HG03175 (cell line): ENCODE data around the gene SMAD5.

Experiments
- ATAC-seq: cut with Tn5 transposase; IDR thresholded peaks from one replicate; pipeline ENCODE4 v1.9.1; 2021; ENCODE audit warnings: mild to moderate bottlenecking, moderate library complexity; ENCODE audit not compliant: unreplicated experiment

The SMAD5 gene

GRCh38 chr5:136114414-136115125 lies 18.1 kb upstream of the SMAD5 start:
- ATAC-seq, result no peak

DNA sequence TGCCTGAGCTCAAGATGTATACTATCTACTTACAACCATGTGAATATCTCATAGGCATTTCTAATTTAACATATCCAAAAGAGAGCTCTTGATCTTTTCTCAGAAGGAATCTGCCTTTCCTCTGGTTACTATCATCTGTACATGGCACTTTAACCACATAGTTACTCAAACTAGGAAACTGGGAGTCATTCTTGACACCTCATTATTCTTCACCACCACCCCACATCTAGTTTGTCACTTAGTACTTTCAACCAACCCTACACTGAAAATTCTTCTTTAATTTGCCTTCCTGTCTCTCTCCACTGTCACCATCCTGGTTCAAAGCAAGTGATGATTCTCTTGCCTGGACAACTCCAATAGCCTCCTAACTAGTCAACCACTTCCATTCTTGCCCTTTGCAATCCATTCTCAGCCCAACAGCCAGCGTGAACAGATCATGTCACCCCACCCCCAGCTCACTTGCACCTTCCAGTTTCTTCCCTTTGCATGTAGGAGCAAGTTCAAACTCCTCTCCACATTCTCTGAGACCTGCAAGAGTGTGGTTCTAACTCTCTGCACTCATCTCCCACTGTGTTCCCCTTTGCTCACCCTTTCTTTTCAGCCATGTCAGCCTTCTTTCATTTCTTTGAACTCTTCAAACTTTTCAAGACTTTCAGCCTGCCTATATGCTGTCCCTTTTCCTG lies 17.3 kb upstream of the SMAD5 start:
- ATAC-seq, result no peak

DNA sequence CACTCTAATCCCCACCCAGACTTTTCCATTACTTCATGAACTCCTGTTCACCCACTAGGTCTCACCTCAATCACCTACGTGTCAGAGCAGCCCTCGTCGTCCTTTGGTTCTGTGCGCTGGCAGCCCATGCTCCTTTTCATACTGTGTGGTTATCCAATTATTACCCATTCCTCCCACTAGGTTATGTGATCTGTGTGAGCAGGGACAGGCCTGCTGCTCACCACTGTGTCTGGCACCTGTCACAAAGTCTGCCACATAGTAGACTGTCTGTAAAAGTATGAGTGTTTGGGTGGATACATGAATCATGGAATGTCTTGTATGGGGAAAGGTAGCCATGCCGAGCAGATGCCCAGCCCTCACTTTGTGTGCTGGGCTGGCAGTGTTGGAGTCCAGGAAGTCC lies 12.1 kb upstream of the SMAD5 start:
- ATAC-seq, result no peak

GRCh38 chr5:136123236-136123768 lies 9.3 kb upstream of the SMAD5 start:
- no peak for ATAC-seq

DNA sequence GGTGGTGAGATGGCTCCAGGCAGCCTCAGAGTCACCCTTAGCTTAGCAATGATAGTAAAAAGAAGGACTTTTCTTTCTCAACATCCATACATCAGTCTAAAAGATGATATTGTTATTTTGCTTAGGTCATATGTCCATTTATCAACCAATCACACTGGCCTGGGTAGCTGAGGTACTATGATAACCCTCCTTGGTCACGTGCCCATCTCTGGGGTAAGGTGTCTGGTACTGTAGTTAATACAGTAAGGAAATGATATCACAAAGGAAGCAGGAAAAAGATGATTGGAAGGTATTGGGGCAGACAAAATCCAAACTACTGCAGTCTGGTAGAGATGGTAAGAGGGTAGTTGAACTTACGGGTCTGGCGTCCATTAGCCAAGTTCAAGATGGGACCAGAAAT lies 5.1 kb upstream of the SMAD5 start:
- ATAC-seq, result no peak

DNA sequence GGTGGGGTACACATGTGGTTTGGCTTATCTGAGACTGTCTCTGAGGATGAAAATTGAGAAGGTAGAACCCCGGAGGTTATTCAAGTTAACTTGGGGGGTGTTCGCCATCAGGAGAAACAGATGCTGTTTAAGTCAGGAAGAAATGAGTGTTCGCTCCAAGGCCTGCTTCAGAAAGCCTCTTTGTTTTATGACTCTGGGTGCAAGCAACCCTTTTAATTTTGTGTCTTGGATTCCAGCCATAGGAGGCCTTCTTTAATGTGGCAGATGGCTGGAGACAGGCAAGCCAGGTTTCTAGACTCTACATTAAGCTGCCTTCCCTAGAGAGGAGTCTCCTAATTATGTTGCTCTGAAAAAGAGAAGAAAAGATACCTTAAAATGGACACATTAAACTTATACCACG lies 4.2 kb upstream of the SMAD5 start:
- ATAC-seq, result no peak

GRCh38 chr5:136129445-136129844 lies 3.2 kb upstream of the SMAD5 start:
- no peak for ATAC-seq

GRCh38 chr5:136130581-136130980 lies 2.1 kb upstream of the SMAD5 start:
- no peak for ATAC-seq

- peak; percentile 5 for ATAC-seq
These were observed 558 bp upstream of the SMAD5 start for GRCh38 chr5:136132087-136132486.

GRCh38 chr5:136133222-136133921 lies 727 bp downstream of the SMAD5 start:
- peak; percentile 31 for ATAC-seq

- no peak for ATAC-seq
These were observed 1.3 kb downstream of the SMAD5 start for GRCh38 chr5:136133922-136134379.

DNA sequence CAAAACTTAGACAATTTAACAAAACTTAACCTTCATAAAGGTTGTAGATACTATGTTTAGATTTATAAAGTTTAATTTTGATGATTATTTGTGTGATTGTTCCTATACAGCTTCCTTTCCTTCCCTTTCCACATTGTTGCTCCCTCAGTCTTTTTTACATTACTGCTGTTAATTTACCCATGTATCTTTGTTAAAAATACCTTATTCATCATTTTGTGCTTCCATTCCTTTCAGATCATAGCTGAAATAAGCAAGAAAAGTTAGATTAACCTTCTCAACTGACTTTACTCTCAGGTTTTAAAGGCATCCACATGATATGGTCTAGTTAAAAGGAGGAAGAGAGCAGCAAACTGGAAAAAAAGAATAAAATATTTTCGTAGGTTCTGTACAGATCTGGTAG lies 2.0 kb downstream of the SMAD5 start:
- no peak for ATAC-seq

GRCh38 chr5:136135536-136135935 lies 2.9 kb downstream of the SMAD5 start:
- no peak for ATAC-seq

DNA sequence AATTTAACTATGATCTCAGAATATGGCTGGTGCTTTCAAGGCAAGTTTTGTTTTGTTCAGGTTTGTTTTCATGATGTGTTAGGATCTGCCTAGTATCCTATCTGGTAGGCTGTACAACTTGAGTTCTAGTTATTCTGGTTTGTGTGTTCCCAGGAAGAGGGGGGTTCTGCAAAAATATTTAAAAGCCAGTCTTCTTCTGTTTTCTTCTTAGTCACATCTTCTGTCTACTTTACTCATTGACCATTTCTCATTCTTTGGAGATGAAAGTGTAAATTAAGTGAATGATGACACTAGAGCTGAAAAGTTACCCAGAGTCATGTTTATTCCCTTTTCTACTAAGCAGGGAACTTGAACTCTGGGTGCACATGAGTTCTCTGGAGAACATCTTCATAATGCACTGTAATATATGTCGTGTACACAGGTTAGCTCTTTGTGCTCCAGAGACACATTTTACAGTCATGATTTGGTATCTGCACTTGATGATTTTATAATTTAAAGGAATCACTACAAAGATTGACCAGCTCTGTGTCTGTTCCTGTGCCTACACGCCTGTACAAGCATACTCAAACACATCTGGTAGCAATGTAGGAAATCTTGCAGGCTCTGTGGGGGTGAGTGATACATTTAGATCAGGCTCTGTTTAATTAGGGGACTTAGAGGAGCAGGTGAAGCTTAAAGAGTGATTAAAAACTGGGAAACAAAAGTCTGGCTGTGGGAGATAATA lies 5.0 kb downstream of the SMAD5 start:
- no peak for ATAC-seq

DNA sequence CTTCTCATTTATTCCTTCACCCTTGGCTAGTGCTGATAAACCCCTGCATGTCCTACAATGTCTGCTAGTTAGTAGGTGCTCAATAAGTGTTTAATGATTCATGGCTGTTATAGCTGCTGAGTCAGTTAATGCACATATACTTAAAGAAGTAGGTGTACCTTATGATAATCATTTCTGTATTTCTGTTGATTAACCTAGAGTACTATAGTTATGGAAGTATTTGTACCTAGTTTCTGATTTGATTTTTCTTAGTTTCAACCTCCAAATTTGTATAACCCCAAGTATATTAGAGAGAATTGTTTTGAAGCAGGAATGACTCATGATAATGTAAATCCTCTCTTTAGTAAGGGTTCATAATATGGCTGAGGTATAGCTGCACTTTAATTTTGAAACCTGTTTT lies 8.9 kb downstream of the SMAD5 start:
- peak; percentile 90 for ATAC-seq

DNA sequence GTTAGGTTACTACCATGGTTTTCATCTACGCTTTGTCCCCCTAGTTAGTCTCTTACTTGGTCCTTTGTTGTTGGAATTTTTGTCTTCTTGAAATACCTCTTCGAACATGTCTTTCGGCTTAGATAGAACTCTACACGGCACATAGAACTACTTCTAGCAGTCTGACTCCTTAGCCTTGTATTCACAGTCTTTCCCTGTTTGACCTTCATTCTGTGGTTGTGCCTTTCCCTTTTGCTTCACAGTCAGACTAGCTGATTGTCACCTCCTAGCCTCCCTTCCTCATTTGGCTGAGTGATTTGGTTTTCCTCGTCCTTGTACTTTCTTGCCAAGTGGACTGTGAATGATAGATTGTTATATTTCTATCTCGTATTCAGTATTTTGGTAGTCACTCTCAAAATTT lies 10.7 kb downstream of the SMAD5 start:
- no peak for ATAC-seq

- ATAC-seq, result no peak
These were observed 11.1 kb downstream of the SMAD5 start for GRCh38 chr5:136143763-136144162.

- peak; percentile 61 for ATAC-seq
These were observed 12.4 kb downstream of the SMAD5 start for GRCh38 chr5:136145030-136145429.

DNA sequence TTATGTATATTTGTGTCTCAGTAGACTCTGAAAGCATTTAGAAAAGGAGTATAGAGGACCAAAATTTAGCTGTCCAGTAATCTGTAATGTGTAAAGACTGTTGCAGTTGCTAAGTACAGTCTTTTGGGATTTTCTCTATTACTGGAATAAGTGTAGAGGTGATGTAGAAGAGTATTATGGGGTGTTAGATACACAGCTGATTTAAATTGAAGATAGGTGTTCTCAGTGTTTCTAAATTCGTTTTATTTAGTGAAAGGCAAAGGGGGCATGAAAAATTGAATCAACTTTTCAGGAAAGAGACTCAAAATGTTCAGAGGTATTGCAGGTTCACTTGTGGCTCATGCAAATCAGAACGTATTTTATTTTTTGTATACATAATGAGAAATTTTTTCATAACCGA lies 13.6 kb downstream of the SMAD5 start:
- ATAC-seq, result no peak

- no peak for ATAC-seq
These were observed 15.0 kb downstream of the SMAD5 start for GRCh38 chr5:136147632-136148031.

DNA sequence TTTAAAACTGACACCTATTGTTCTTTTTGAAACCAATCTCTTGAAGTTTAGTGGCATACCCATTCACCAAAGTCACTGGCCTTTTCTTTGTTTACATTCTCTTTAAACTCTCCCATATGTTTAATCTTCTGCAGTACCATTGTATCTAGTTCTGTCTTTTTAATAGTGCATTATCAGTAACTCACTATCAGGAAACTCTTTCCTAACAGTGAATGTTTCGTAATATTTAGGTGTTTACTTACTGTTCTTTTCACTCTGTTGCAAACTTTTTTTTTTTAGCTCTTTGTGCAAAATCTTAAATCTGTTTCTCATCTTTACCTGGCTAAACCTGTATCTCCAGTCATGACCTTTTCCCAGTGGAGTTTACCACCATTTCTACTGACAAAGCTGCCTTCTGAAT lies 17.2 kb downstream of the SMAD5 start:
- no peak for ATAC-seq
